Frontal cortex (tissue), 4 donors: ENCODE measurements around the gene C15orf39. TPM values are rescaled to one million over a fixed set of nuclear protein-coding genes. Genes with fewer than 3 reads are reported as not detected.

Experiments
- DNase-seq, 2 donors: peaks; one replicate each; pipeline ENCODE4 v3.0.0; 2012; ENCODE audit warnings: low spot score in 2 of 2
- FAIRE-seq: peaks from 2 replicates; lab custom pipeline; 2012; peaks lifted over from hg19 to GRCh38; lab: Jason Lieb, UNC
- total RNA-seq: library from RNA; depleted of rRNA; stranded (reverse); fragments of >200 nt; gene quantifications from one replicate; pipeline ENCODE4 v1.2.3, GENCODE V29; 2014
- donor health status: control.
- donor health status: control.
- donor health status: control.

The C15orf39 gene
- total RNA-seq, 1 donor from 2014 or later: 0.41 TPM

GRCh38 chr15:75193976-75194375 is 7.7 kb upstream of the C15orf39 start:
- FAIRE-seq (no peak), DNase-seq (no peak)

- FAIRE-seq (no peak), DNase-seq (no peak)
Measured at GRCh38 chr15:75194397-75194796, 7.3 kb upstream of the C15orf39 start.

- DNase-seq (peak in 1 of 2 donors; percentile 67), FAIRE-seq (no peak)
Measured at GRCh38 chr15:75195122-75195765, 6.4 kb upstream of the C15orf39 start.

- no peak for DNase-seq
- no peak for FAIRE-seq
Measured at GRCh38 chr15:75195766-75196241, 5.9 kb upstream of the C15orf39 start.

GRCh38 chr15:75197062-75197630 is 4.5 kb upstream of the C15orf39 start:
- no peak for FAIRE-seq
- DNase-seq: no peak

- DNase-seq (no peak), FAIRE-seq (no peak)
Measured at GRCh38 chr15:75198560-75199356, 2.9 kb upstream of the C15orf39 start.

GRCh38 chr15:75199357-75199940 is 2.2 kb upstream of the C15orf39 start:
- FAIRE-seq (no peak), DNase-seq (no peak)

- no peak for FAIRE-seq
Measured at GRCh38 chr15:75200391-75200764, 1.3 kb upstream of the C15orf39 start.

GRCh38 chr15:75200765-75201615 is 692 bp upstream of the C15orf39 start:
- DNase-seq: no peak
- FAIRE-seq: no peak

More at GRCh38 chr15:75200391-75200764, 1.3 kb upstream of the C15orf39 start:
- DNase-seq: no peak

- FAIRE-seq: no peak
- peak; percentile 60 to 63 for DNase-seq
Measured at GRCh38 chr15:75202251-75203016, 752 bp downstream of the C15orf39 start.

GRCh38 chr15:75203017-75203907 is 1.6 kb downstream of the C15orf39 start:
- no peak for FAIRE-seq
- no peak for DNase-seq

GRCh38 chr15:75203908-75204263 is 2.2 kb downstream of the C15orf39 start:
- FAIRE-seq: no peak

GRCh38 chr15:75204340-75205063 is 2.8 kb downstream of the C15orf39 start:
- no peak for FAIRE-seq

More at GRCh38 chr15:75203908-75204263, 2.2 kb downstream of the C15orf39 start:
- DNase-seq: no peak

GRCh38 chr15:75205064-75205395 is 3.3 kb downstream of the C15orf39 start:
- FAIRE-seq (no peak), DNase-seq (no peak)

More at GRCh38 chr15:75204340-75205063, 2.8 kb downstream of the C15orf39 start:
- peak; percentile 92 to 96 for DNase-seq

GRCh38 chr15:75206006-75206405 is 4.3 kb downstream of the C15orf39 start:
- no peak for DNase-seq
- FAIRE-seq: no peak

GRCh38 chr15:75206803-75207617 is 5.3 kb downstream of the C15orf39 start:
- FAIRE-seq (no peak), DNase-seq (no peak)
